H9 (cell line): Measurements from ENCODE around the gene TMEM187. TPM values are rescaled to one million over a fixed set of nuclear protein-coding genes. Genes with fewer than 3 reads are reported as not detected.

Experiments
- DNase-seq: peaks from one replicate; pipeline ENCODE4 v3.0.0-alpha.2; 2017
- H2AFZ ChIP-seq: one replicate; pipeline ENCODE4 v1.6.1; 2013; ENCODE audit warnings: mild to moderate bottlenecking, low read length, control low read depth, moderate library complexity
- H2AK5ac ChIP-seq: 2 replicates; pipeline ENCODE4 v1.6.1; 2013; ENCODE audit warnings: low read length, control low read depth, mixed read lengths; ENCODE audit not compliant: insufficient read length
- H2BK120ac ChIP-seq: one replicate; pipeline ENCODE4 v1.6.1; 2013; ENCODE audit warnings: low read depth, mild to moderate bottlenecking, low read length, control low read depth, inconsistent platforms; ENCODE audit not compliant: poor library complexity, severe bottlenecking
- H2BK12ac ChIP-seq: 2 replicates; pipeline ENCODE4 v1.6.1; 2013; ENCODE audit warnings: low read length, control low read depth, mixed read lengths, low read depth; ENCODE audit not compliant: insufficient read length
- H2BK15ac ChIP-seq: 2 replicates; pipeline ENCODE4 v1.6.1; 2013; ENCODE audit warnings: low read depth, low read length, control low read depth
- H2BK20ac ChIP-seq: one replicate; pipeline ENCODE4 v1.6.1; 2013; ENCODE audit warnings: low read depth, mild to moderate bottlenecking, low read length, control low read depth, inconsistent platforms; ENCODE audit not compliant: poor library complexity, severe bottlenecking
- H2BK5ac ChIP-seq: 2 replicates; pipeline ENCODE4 v1.6.1; 2013; ENCODE audit warnings: low read length, control low read depth, mixed read lengths; ENCODE audit not compliant: insufficient read length
- H3K14ac ChIP-seq: 2 replicates; pipeline ENCODE4 v1.6.1; 2013; ENCODE audit warnings: low read length, control low read depth; ENCODE audit not compliant: insufficient read depth
- H3K18ac ChIP-seq: 2 replicates; pipeline ENCODE4 v1.6.1; 2013; ENCODE audit warnings: low read depth, mild to moderate bottlenecking, mixed read lengths, low read length, control low read depth; ENCODE audit not compliant: insufficient read length
- H3K23ac ChIP-seq: 2 replicates; pipeline ENCODE4 v1.6.1; 2013; ENCODE audit warnings: low read length, control low read depth, mixed read lengths, low read depth; ENCODE audit not compliant: insufficient read length
- H3K23me2 ChIP-seq: 2 replicates; pipeline ENCODE4 v1.6.1; 2013; ENCODE audit warnings: low read depth, mild to moderate bottlenecking, mixed read lengths, low read length, control low read depth; ENCODE audit not compliant: insufficient read length, poor library complexity, severe bottlenecking
- H3K27ac ChIP-seq: 2 replicates; pipeline ENCODE4 v1.5.1; 2013; ENCODE audit warnings: low read length, control low read depth, mixed read lengths, low read depth; ENCODE audit not compliant: insufficient read length
- H3K27me3 ChIP-seq: 2 replicates; pipeline ENCODE4 v1.6.1; 2013; ENCODE audit warnings: low read length, control low read depth, inconsistent platforms; ENCODE audit not compliant: insufficient read depth
- H3K4ac ChIP-seq: 2 replicates; pipeline ENCODE4 v1.6.1; 2013; ENCODE audit warnings: low read depth, mild to moderate bottlenecking, control low read depth, inconsistent platforms, low read length, moderate library complexity
- H3K4me1 ChIP-seq: 2 replicates; pipeline ENCODE4 v1.6.1; 2013; ENCODE audit warnings: low read length, control low read depth, inconsistent platforms; ENCODE audit not compliant: insufficient read depth
- H3K4me2 ChIP-seq: 2 replicates; pipeline ENCODE4 v1.6.1; 2013; ENCODE audit warnings: low read length, control low read depth, mixed read lengths; ENCODE audit not compliant: insufficient read length, insufficient read depth
- H3K56ac ChIP-seq: 2 replicates; pipeline ENCODE4 v1.6.1; 2013; ENCODE audit warnings: low read depth, mild to moderate bottlenecking, mixed read lengths, low read length, control low read depth; ENCODE audit not compliant: insufficient read length
- H3K79me1 ChIP-seq: 2 replicates; pipeline ENCODE4 v1.6.1; 2013; ENCODE audit warnings: low read depth, mild to moderate bottlenecking, moderate library complexity, low read length, control low read depth, inconsistent platforms; ENCODE audit not compliant: insufficient read depth, poor library complexity, severe bottlenecking
- H3K79me2 ChIP-seq: 2 replicates; pipeline ENCODE4 v1.6.1; 2013; ENCODE audit warnings: low read length, control low read depth, inconsistent platforms; ENCODE audit not compliant: insufficient read depth
- H3K9ac ChIP-seq: 2 replicates; pipeline ENCODE4 v1.6.1; 2013; ENCODE audit warnings: low read length, control low read depth, mixed read lengths; ENCODE audit not compliant: insufficient read length; ENCODE audit errors: extremely low read depth
- H3K9me3 ChIP-seq: one replicate; pipeline ENCODE4 v1.6.1; 2013; ENCODE audit warnings: low read depth, low read length, inconsistent platforms; ENCODE audit not compliant: control insufficient read depth
- H3T11ph ChIP-seq: one replicate; pipeline ENCODE4 v1.6.1; 2013; ENCODE audit warnings: mild to moderate bottlenecking, low read length, control low read depth, inconsistent platforms
- H4K20me1 ChIP-seq: one replicate; pipeline ENCODE4 v1.6.1; 2013; ENCODE audit not compliant: control insufficient read depth, insufficient read length, insufficient read depth
- H4K5ac ChIP-seq: 2 replicates; pipeline ENCODE4 v1.6.1; 2013; ENCODE audit warnings: low read depth, mild to moderate bottlenecking, mixed read lengths, low read length, control low read depth; ENCODE audit not compliant: insufficient read length
- H4K8ac ChIP-seq: replicated peaks from 2 replicates; pipeline ENCODE4 v1.6.1; 2013; ENCODE audit warnings: low read length, control low read depth, mixed read lengths, low read depth; ENCODE audit not compliant: insufficient read length
- H4K91ac ChIP-seq: 2 replicates; pipeline ENCODE4 v1.6.1; 2013; ENCODE audit warnings: low read depth, mild to moderate bottlenecking, moderate library complexity, mixed read lengths, low read length, control low read depth; ENCODE audit not compliant: insufficient read length
- H3K27ac Mint-ChIP-seq, 3 experiments: 2 replicates in 2 of 3; 3 replicates in 1 of 3; pipeline ENCODE4 v1.8.0; 2020 to 2021; ENCODE audit warnings: mixed read lengths in 3 of 3, mild to moderate bottlenecking in 1 of 3, moderate library complexity in 1 of 3
- H3K27me3 Mint-ChIP-seq: 2 replicates; pipeline ENCODE4 v1.8.0; 2021; ENCODE audit warnings: low read depth, mild to moderate bottlenecking, moderate library complexity, mixed read lengths
- H3K36me3 Mint-ChIP-seq, 3 experiments: 2 replicates in 2 of 3; 3 replicates in 1 of 3; pipeline ENCODE4 v1.8.0; 2020 to 2021; ENCODE audit warnings: low read depth in 3 of 3, mixed read lengths in 3 of 3; ENCODE audit not compliant: insufficient read depth in 1 of 3
- H3K4me1 Mint-ChIP-seq, 2 experiments: 2 replicates each; pipeline ENCODE4 v1.8.0; 2020; ENCODE audit warnings: mixed read lengths in 2 of 2
- H3K4me3 Mint-ChIP-seq, 2 experiments: 2 replicates in 1 of 2; 3 replicates in 1 of 2; pipeline ENCODE4 v1.8.0; 2020 to 2021; ENCODE audit warnings: mild to moderate bottlenecking in 2 of 2, mixed read lengths in 2 of 2, moderate library complexity in 1 of 2
- H3K9me3 Mint-ChIP-seq, 2 experiments: 2 replicates in 1 of 2; 3 replicates in 1 of 2; pipeline ENCODE4 v1.8.0; 2020; ENCODE audit warnings: mild to moderate bottlenecking in 2 of 2, mixed read lengths in 2 of 2, moderate library complexity in 1 of 2
- WGBS: extraction: QIAGEN DNeasy Blood & Tissue Kit; methylation state at CpG from one replicate; pipeline ENCODE4 v1.1.7; 2013; ENCODE audit warnings: missing lambda C conversion rate, low lambda C conversion rate, mixed read lengths; ENCODE audit not compliant: insufficient read length; ENCODE audit errors: extremely low coverage; 5-methylcytosine and 5-hydroxymethylcytosine counted together
- total RNA-seq: library from RNA; stranded (reverse); gene quantifications from 2 replicates; pipeline ENCODE4 v1.2.1, GENCODE V29; 2021
- TF ChIP-seq, protein P1 (sequence below): fragments of 200-600 bp; sonication (generic); conservative IDR thresholded peaks from 3 replicates; pipeline ENCODE4 v1.8.0; 2021; ENCODE audit warnings: antibody characterized with exemption, mild to moderate bottlenecking

TMEM187 gene
- total RNA-seq, 1 experiment from 2014 or later, result 2.7 TPM

DNA sequence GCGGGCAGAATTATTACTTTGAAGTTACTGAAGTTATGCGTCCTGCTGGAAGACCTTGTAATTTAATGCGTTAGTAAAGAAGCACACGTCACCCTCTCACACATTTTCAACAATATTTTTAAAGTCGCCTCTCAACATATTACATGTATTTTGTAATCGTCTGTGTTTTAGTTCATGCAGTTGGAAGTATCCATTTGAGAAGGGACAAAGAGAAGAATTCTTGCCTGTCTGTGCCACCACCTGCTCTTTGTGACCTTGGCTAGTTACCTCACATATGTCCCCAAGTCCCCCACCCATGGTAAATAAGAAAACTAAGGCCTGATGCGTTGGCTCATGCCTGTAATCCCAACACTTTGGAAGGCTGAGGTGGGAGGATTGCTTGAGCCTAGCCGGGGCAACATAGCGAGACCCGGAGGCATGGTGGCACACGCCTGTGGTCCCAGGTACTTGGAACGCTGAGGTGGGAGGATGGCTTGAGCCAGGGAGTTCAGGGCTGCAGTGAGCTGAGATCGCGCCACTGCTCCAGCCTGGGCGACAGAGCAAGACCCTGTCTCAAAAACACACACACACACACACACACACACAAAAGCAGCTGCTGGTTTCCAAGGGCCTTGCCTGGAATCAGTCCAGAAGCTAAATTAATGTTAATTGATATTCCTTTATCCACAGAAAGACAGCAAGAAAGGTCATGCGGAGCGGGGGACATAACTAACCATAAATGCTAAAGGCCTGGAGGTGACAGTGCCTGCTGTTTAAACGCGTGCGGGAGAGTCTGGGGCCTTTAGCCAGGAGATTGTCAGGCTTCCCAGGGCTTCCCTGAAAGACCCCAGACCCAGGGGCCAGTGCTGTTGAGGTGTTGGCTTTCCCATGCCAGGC is 811 bp downstream of the TMEM187 start:
- peaks cover 13% of the 10 kb centered on the region; the same call in 1 of the 2 replicates for H3K79me2 ChIP-seq
- H3K56ac ChIP-seq, result no peak overlapping the region
- peak overlapping the region; percentile 48 for H3K4me2 ChIP-seq
- DNase-seq, result no peak
- no peak overlapping the region for H4K5ac ChIP-seq
- peaks cover 19 to 28% of the 10 kb centered on the region in 2 experiments for H3K4me1 Mint-ChIP-seq
- H3K23ac ChIP-seq, result no peak overlapping the region
- H2AK5ac ChIP-seq, result no peak overlapping the region
- H3K9ac ChIP-seq, result peak overlapping the region; percentile 94
- no peaks in the 10 kb centered on the region for H3K9me3 ChIP-seq
- H3K79me1 ChIP-seq, result no peaks in the 10 kb centered on the region
- no peak overlapping the region for H2BK20ac ChIP-seq
- no peaks in the 10 kb centered on the region for H3K27me3 ChIP-seq
- H3K4ac ChIP-seq, result no peak overlapping the region; the same call in 1 of the 2 replicates
- H3K27ac ChIP-seq, result peak overlapping the region; percentile 90
- H3K4me3 Mint-ChIP-seq, result peak overlapping the region; percentile 83 to 94
- no peaks in the 10 kb centered on the region for H4K20me1 ChIP-seq
- H2BK120ac ChIP-seq, result peak overlapping the region; percentile 90
- H2BK5ac ChIP-seq, result no peak overlapping the region
- no CpG with 5 or more reads among the region's 20 CpGs for WGBS
- H3K36me3 Mint-ChIP-seq, result peaks cover 3 to 10% (median 4%) of the 10 kb centered on the region in 3 experiments; a peak in 6 of 7 replicates
- peaks cover 18% of the 10 kb centered on the region for H3K23me2 ChIP-seq
- peak overlapping the region; percentile 73 for H3T11ph ChIP-seq
- H3K4me1 ChIP-seq, result no peaks in the 10 kb centered on the region
- peaks cover 4 to 11% of the 10 kb centered on the region in 2 experiments; a peak in 4 of 5 replicates for H3K9me3 Mint-ChIP-seq
- H3K27me3 Mint-ChIP-seq, result no peaks in the 10 kb centered on the region
- no peak overlapping the region for H2BK15ac ChIP-seq
- H3K27ac Mint-ChIP-seq, result peak overlapping the region; percentile 98 to 99 (median 98)
- peak overlapping the region; percentile 73 for H3K18ac ChIP-seq
- H4K91ac ChIP-seq, result no peak overlapping the region
- no peak overlapping the region for H2BK12ac ChIP-seq
- no peak overlapping the region for H2AFZ ChIP-seq
- H4K8ac ChIP-seq, result no peak overlapping the region
- peak overlapping the region; percentile 93; the same call in 1 of the 2 replicates for H3K14ac ChIP-seq
- TF ChIP-seq, protein P1, sequence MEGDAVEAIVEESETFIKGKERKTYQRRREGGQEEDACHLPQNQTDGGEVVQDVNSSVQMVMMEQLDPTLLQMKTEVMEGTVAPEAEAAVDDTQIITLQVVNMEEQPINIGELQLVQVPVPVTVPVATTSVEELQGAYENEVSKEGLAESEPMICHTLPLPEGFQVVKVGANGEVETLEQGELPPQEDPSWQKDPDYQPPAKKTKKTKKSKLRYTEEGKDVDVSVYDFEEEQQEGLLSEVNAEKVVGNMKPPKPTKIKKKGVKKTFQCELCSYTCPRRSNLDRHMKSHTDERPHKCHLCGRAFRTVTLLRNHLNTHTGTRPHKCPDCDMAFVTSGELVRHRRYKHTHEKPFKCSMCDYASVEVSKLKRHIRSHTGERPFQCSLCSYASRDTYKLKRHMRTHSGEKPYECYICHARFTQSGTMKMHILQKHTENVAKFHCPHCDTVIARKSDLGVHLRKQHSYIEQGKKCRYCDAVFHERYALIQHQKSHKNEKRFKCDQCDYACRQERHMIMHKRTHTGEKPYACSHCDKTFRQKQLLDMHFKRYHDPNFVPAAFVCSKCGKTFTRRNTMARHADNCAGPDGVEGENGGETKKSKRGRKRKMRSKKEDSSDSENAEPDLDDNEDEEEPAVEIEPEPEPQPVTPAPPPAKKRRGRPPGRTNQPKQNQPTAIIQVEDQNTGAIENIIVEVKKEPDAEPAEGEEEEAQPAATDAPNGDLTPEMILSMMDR, result no peak
